ENCODE measurements around the gene NEU2.

The NEU2 gene

GRCh38 chr2:233007270-233007669, 25.2 kb upstream of the NEU2 start:
- TF ChIP-seq EZH2phosphoT487 (IDR thresholded peaks at IDR 0.05; ENCODE audit: borderline replicate concordance, low read length): no peak
- TF ChIP-seq, protein P1, sequence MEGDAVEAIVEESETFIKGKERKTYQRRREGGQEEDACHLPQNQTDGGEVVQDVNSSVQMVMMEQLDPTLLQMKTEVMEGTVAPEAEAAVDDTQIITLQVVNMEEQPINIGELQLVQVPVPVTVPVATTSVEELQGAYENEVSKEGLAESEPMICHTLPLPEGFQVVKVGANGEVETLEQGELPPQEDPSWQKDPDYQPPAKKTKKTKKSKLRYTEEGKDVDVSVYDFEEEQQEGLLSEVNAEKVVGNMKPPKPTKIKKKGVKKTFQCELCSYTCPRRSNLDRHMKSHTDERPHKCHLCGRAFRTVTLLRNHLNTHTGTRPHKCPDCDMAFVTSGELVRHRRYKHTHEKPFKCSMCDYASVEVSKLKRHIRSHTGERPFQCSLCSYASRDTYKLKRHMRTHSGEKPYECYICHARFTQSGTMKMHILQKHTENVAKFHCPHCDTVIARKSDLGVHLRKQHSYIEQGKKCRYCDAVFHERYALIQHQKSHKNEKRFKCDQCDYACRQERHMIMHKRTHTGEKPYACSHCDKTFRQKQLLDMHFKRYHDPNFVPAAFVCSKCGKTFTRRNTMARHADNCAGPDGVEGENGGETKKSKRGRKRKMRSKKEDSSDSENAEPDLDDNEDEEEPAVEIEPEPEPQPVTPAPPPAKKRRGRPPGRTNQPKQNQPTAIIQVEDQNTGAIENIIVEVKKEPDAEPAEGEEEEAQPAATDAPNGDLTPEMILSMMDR (IDR thresholded peaks at IDR 0.05; ENCODE audit: low read depth, low read length, poor library complexity, severe bottlenecking): no peak
- no peaks in the 10 kb centered on the region for H3K79me2 ChIP-seq (ENCODE audit: control insufficient read depth, low read length)
- H3K4me1 ChIP-seq (ENCODE audit: control insufficient read depth, low read length): 0 out of 2 replicates have a peak, but pooled peaks cover 2% of the 10 kb centered on the region
- no peak overlapping the region for H3K27ac ChIP-seq (ENCODE audit: low read depth, low read length)
- H4K20me1 ChIP-seq (ENCODE audit: control insufficient read depth, insufficient read depth, low read depth, low read length): no peaks in the 10 kb centered on the region
- no peak overlapping the region for H3K4me2 ChIP-seq (ENCODE audit: low read length)
- no peaks in the 10 kb centered on the region for H3F3A ChIP-seq (ENCODE audit: control insufficient read depth, insufficient read depth)
- H3K36me3 ChIP-seq (ENCODE audit: control insufficient read depth, low read length): no peaks in the 10 kb centered on the region
- H3K9me3 ChIP-seq (ENCODE audit: control insufficient read depth, insufficient read depth, low read length): no peaks in the 10 kb centered on the region
- H3K9me2 ChIP-seq (replicated peaks; ENCODE audit: control insufficient read depth, low read length): no peaks in the 10 kb centered on the region
- H3K27me3 ChIP-seq (ENCODE audit: control insufficient read depth, low read length): no peaks in the 10 kb centered on the region; the same call in 1 of the 2 replicates
- H3K4me3 ChIP-seq (ENCODE audit: low read length): no peak overlapping the region

DNA sequence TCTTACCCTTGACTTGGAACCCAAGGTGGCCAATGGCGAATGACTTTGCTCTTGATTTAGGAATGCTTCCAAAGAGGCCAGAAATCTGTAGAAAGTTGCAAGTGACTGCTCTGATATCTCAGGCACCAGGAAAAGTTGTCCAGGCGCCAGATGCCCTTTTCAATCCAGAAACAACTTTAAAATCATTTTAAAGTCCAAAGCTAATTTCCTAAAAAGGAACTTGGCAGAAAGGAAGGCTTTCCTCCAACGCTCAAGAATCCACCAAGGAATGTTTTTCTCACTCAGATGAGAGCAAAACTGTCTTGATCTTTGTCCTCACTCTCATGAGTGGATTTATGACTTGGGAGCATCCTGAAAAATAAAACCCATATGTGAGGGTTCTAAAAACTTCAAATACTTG, 24.7 kb upstream of the NEU2 start:
- no peaks in the 10 kb centered on the region; the same call in 1 of the 2 replicates for H3K27me3 ChIP-seq (ENCODE audit: control insufficient read depth, low read length)
- TF ChIP-seq EZH2phosphoT487 (IDR thresholded peaks at IDR 0.05; ENCODE audit: borderline replicate concordance, low read length): no peak
- TF ChIP-seq, protein P1 (IDR thresholded peaks at IDR 0.05; ENCODE audit: low read depth, low read length, poor library complexity, severe bottlenecking): no peak

GRCh38 chr2:233009661-233010060, 22.8 kb upstream of the NEU2 start:
- Histone ChIP-seq H3K27ac (ENCODE audit: low read depth, low read length) (no peak overlapping the region), H3K79me2 (ENCODE audit: control insufficient read depth, low read length) (no peaks in the 10 kb centered on the region), H3K4me3 (ENCODE audit: low read length) (no peak overlapping the region), H4K20me1 (ENCODE audit: control insufficient read depth, insufficient read depth, low read depth, low read length) (no peaks in the 10 kb centered on the region), H3K4me2 (ENCODE audit: low read length) (no peak overlapping the region), H3K27me3 (ENCODE audit: control insufficient read depth, low read length) (no peaks in the 10 kb centered on the region), H3F3A (ENCODE audit: control insufficient read depth, insufficient read depth) (no peaks in the 10 kb centered on the region), H3K4me1 (ENCODE audit: control insufficient read depth, low read length) (0 out of 2 replicates have a peak, but pooled peaks cover 3% of the 10 kb centered on the region), H3K9me2 (replicated peaks; ENCODE audit: control insufficient read depth, low read length) (no peaks in the 10 kb centered on the region), H3K36me3 (ENCODE audit: control insufficient read depth, low read length) (no peaks in the 10 kb centered on the region), H3K9me3 (ENCODE audit: control insufficient read depth, insufficient read depth, low read length) (no peaks in the 10 kb centered on the region)
- TF ChIP-seq, protein P1 (IDR thresholded peaks at IDR 0.05; ENCODE audit: low read depth, low read length, poor library complexity, severe bottlenecking): no peak
- no peak for TF ChIP-seq EZH2phosphoT487 (IDR thresholded peaks at IDR 0.05; ENCODE audit: borderline replicate concordance, low read length)

More for the DNA sequence above, 24.7 kb upstream of the NEU2 start:
- Histone ChIP-seq H3K36me3 (ENCODE audit: control insufficient read depth, low read length) (no peaks in the 10 kb centered on the region), H3F3A (ENCODE audit: control insufficient read depth, insufficient read depth) (no peaks in the 10 kb centered on the region), H3K9me2 (replicated peaks; ENCODE audit: control insufficient read depth, low read length) (no peaks in the 10 kb centered on the region), H3K9me3 (ENCODE audit: control insufficient read depth, insufficient read depth, low read length) (no peaks in the 10 kb centered on the region), H3K27ac (ENCODE audit: low read depth, low read length) (no peak overlapping the region), H4K20me1 (ENCODE audit: control insufficient read depth, insufficient read depth, low read depth, low read length) (no peaks in the 10 kb centered on the region), H3K4me3 (ENCODE audit: low read length) (no peak overlapping the region), H3K79me2 (ENCODE audit: control insufficient read depth, low read length) (no peaks in the 10 kb centered on the region), H3K4me1 (ENCODE audit: control insufficient read depth, low read length) (0 out of 2 replicates have a peak, but pooled peaks cover 3% of the 10 kb centered on the region), H3K4me2 (ENCODE audit: low read length) (no peak overlapping the region)
